ENCODE data around the gene ZNF555.
A peak's percentile ranks its signal among the peaks of the same experiment; 100 is the strongest.

The ZNF555 gene

GRCh38 chr19:2808129-2808941, 32.9 kb upstream of the ZNF555 start:
- no peak overlapping the region for H4K8ac ChIP-seq (ENCODE audit: low read depth, low read length)
- H2AFZ ChIP-seq (ENCODE audit: low read length): no peak overlapping the region
- H3K18ac ChIP-seq (ENCODE audit: low read length): no peak overlapping the region
- peak overlapping the region; percentile 66 for H2BK5ac ChIP-seq (ENCODE audit: low read length)
- H3K9ac ChIP-seq (ENCODE audit: low read depth, low read length, poor library complexity): no peak overlapping the region
- H3K36me3 ChIP-seq (replicated peaks in 1 of 2; ENCODE audit: control insufficient read depth in 2 of 2, insufficient read depth in 2 of 2, low read length in 2 of 2): peaks cover 68 to 96% of the 10 kb centered on the region in 2 donors
- no peak overlapping the region for H3K4me2 ChIP-seq (ENCODE audit: insufficient read depth, low read length, poor library complexity, severe bottlenecking)
- no peak overlapping the region for H3K23ac ChIP-seq (ENCODE audit: low read depth, low read length, poor library complexity)
- no peak overlapping the region for H2BK120ac ChIP-seq (ENCODE audit: low read depth, low read length)
- H3K27me3 ChIP-seq (ENCODE audit: control insufficient read depth in 3 of 3, insufficient read depth in 3 of 3, low read depth in 1 of 3, low read length in 3 of 3): no peaks in the 10 kb centered on the region
- DNase-seq (ENCODE audit: low spot score): no peak
- H3K14ac ChIP-seq (ENCODE audit: low read length): no peak overlapping the region
- no peak overlapping the region for H2AK5ac ChIP-seq (ENCODE audit: low read depth, low read length)
- no peak overlapping the region for H2BK15ac ChIP-seq (ENCODE audit: low read length)
- no peak overlapping the region for H4K91ac ChIP-seq (ENCODE audit: low read depth, low read length, poor library complexity)
- peaks cover 4% of the 10 kb centered on the region for H3K79me1 ChIP-seq (ENCODE audit: low read depth, low read length)
- H3K4me1 ChIP-seq (ENCODE audit: control insufficient read depth in 2 of 2, insufficient read depth in 1 of 2, low read depth in 1 of 2, low read length in 2 of 2): no peaks in the 10 kb centered on the region
- H3K27ac ChIP-seq (replicated peaks; ENCODE audit: low read length): no peak overlapping the region
- no peak overlapping the region for H2BK12ac ChIP-seq (ENCODE audit: low read length)
- H3K4ac ChIP-seq (ENCODE audit: low read length): no peak overlapping the region
- no peak overlapping the region for H3K4me3 ChIP-seq (ENCODE audit: low read length in 2 of 2)
- WGBS, 2 donors (ENCODE audit: extremely low coverage in 2 of 2, insufficient read length in 2 of 2, insufficient replicate concordance in 1 of 2): no CpG with 5 or more reads among the region's 41 CpGs
- no peaks in the 10 kb centered on the region for H3K9me3 ChIP-seq (replicated peaks in 1 of 2; ENCODE audit: control insufficient read depth in 2 of 2, insufficient read depth in 1 of 2, low read depth in 1 of 2, low read length in 2 of 2)

GRCh38 chr19:2809387-2810140, 31.7 kb upstream of the ZNF555 start:
- peak overlapping the region; percentile 65 for H3K23ac ChIP-seq (ENCODE audit: low read depth, low read length, poor library complexity)
- no CpG with 5 or more reads among the region's 37 CpGs for WGBS, 2 donors (ENCODE audit: extremely low coverage in 2 of 2, insufficient read length in 2 of 2, insufficient replicate concordance in 1 of 2)
- H3K36me3 ChIP-seq (replicated peaks in 1 of 2; ENCODE audit: control insufficient read depth in 2 of 2, insufficient read depth in 2 of 2, low read length in 2 of 2): peaks cover 68 to 96% of the 10 kb centered on the region in 2 donors

GRCh38 chr19:2810141-2811091, 30.9 kb upstream of the ZNF555 start:
- peaks cover 63 to 93% of the 10 kb centered on the region in 2 donors for H3K36me3 ChIP-seq (replicated peaks in 1 of 2; ENCODE audit: control insufficient read depth in 2 of 2, insufficient read depth in 2 of 2, low read length in 2 of 2)
- H3K27ac ChIP-seq (replicated peaks; ENCODE audit: low read length): no peak overlapping the region
- H3K18ac ChIP-seq (ENCODE audit: low read length): no peak overlapping the region
- no peaks in the 10 kb centered on the region for H3K9me3 ChIP-seq (replicated peaks in 1 of 2; ENCODE audit: control insufficient read depth in 2 of 2, insufficient read depth in 1 of 2, low read depth in 1 of 2, low read length in 2 of 2)
- H3K4me3 ChIP-seq (ENCODE audit: low read length in 2 of 2): no peak overlapping the region
- H3K27me3 ChIP-seq (ENCODE audit: control insufficient read depth in 3 of 3, insufficient read depth in 3 of 3, low read depth in 1 of 3, low read length in 3 of 3): no peaks in the 10 kb centered on the region
- no peak overlapping the region for H3K4ac ChIP-seq (ENCODE audit: low read length)
- no peak overlapping the region for H2AK5ac ChIP-seq (ENCODE audit: low read depth, low read length)
- H3K79me1 ChIP-seq (ENCODE audit: low read depth, low read length): peaks cover 2% of the 10 kb centered on the region
- H3K23ac ChIP-seq (ENCODE audit: low read depth, low read length, poor library complexity): peak overlapping the region; percentile 65
- no peak overlapping the region for H2AFZ ChIP-seq (ENCODE audit: low read length)
- peak overlapping the region; percentile 44 for H3K9ac ChIP-seq (ENCODE audit: low read depth, low read length, poor library complexity)
- no peak for DNase-seq (ENCODE audit: low spot score)
- H4K91ac ChIP-seq (ENCODE audit: low read depth, low read length, poor library complexity): no peak overlapping the region
- WGBS, 2 donors (ENCODE audit: extremely low coverage in 2 of 2, insufficient read length in 2 of 2, insufficient replicate concordance in 1 of 2): no CpG with 5 or more reads among the region's 58 CpGs
- no peak overlapping the region for H2BK5ac ChIP-seq (ENCODE audit: low read length)
- H3K4me1 ChIP-seq (ENCODE audit: control insufficient read depth in 2 of 2, insufficient read depth in 1 of 2, low read depth in 1 of 2, low read length in 2 of 2): no peaks in the 10 kb centered on the region
- H2BK15ac ChIP-seq (ENCODE audit: low read length): no peak overlapping the region
- H3K4me2 ChIP-seq (ENCODE audit: insufficient read depth, low read length, poor library complexity, severe bottlenecking): no peak overlapping the region
- H3K14ac ChIP-seq (ENCODE audit: low read length): no peak overlapping the region
- H2BK12ac ChIP-seq (ENCODE audit: low read length): no peak overlapping the region
- H2BK120ac ChIP-seq (ENCODE audit: low read depth, low read length): no peak overlapping the region
- no peak overlapping the region for H4K8ac ChIP-seq (ENCODE audit: low read depth, low read length)

More at GRCh38 chr19:2809387-2810140, 31.7 kb upstream of the ZNF555 start:
- Histone ChIP-seq H3K27me3 (ENCODE audit: control insufficient read depth in 3 of 3, insufficient read depth in 3 of 3, low read depth in 1 of 3, low read length in 3 of 3) (no peaks in the 10 kb centered on the region), H3K4ac (ENCODE audit: low read length) (no peak overlapping the region), H3K9me3 (replicated peaks in 1 of 2; ENCODE audit: control insufficient read depth in 2 of 2, insufficient read depth in 1 of 2, low read depth in 1 of 2, low read length in 2 of 2) (no peaks in the 10 kb centered on the region), H3K9ac (ENCODE audit: low read depth, low read length, poor library complexity) (peak overlapping the region; percentile 44), H2AFZ (ENCODE audit: low read length) (no peak overlapping the region), H3K4me1 (ENCODE audit: control insufficient read depth in 2 of 2, insufficient read depth in 1 of 2, low read depth in 1 of 2, low read length in 2 of 2) (no peaks in the 10 kb centered on the region), H3K18ac (ENCODE audit: low read length) (no peak overlapping the region), H4K91ac (ENCODE audit: low read depth, low read length, poor library complexity) (no peak overlapping the region), H3K4me3 (ENCODE audit: low read length in 2 of 2) (no peak overlapping the region), H2AK5ac (ENCODE audit: low read depth, low read length) (no peak overlapping the region), H2BK120ac (ENCODE audit: low read depth, low read length) (no peak overlapping the region), H3K27ac (replicated peaks; ENCODE audit: low read length) (no peak overlapping the region), H2BK15ac (ENCODE audit: low read length) (no peak overlapping the region), H3K14ac (ENCODE audit: low read length) (no peak overlapping the region), H3K79me1 (ENCODE audit: low read depth, low read length) (peaks cover 2% of the 10 kb centered on the region), H4K8ac (ENCODE audit: low read depth, low read length) (no peak overlapping the region), H2BK5ac (ENCODE audit: low read length) (peak overlapping the region; percentile 13), H3K4me2 (ENCODE audit: insufficient read depth, low read length, poor library complexity, severe bottlenecking) (no peak overlapping the region), H2BK12ac (ENCODE audit: low read length) (peak overlapping the region; percentile 6)
- no peak for DNase-seq (ENCODE audit: low spot score)
